Liver (tissue), 9 donors: ENCODE results near the gene TUBGCP4. TPM values are rescaled to one million over a fixed set of nuclear protein-coding genes. Genes with fewer than 3 reads are reported as not detected.

Experiments
- DNase-seq: peaks from one replicate; pipeline ENCODE4 v3.0.0-alpha.2; 2017; ENCODE audit warnings: low spot score
- H3K27ac ChIP-seq, 2 donors: one replicate each; pipeline ENCODE4 v1.7.0; 2013; ENCODE audit warnings: inconsistent platforms in 2 of 2, low read length in 2 of 2, control low read depth in 1 of 2, low read depth in 1 of 2, mild to moderate bottlenecking in 1 of 2
- H3K27me3 ChIP-seq, 4 donors: one replicate each; pipeline versions ENCODE4 v1.6.1 to v1.7.0; 2013; ENCODE audit warnings: low read length in 3 of 4, inconsistent platforms in 1 of 4, mild to moderate bottlenecking in 1 of 4, moderate library complexity in 1 of 4; ENCODE audit not compliant: control insufficient read depth in 4 of 4, insufficient read depth in 4 of 4
- H3K36me3 ChIP-seq, 4 donors: one replicate each; pipeline versions ENCODE4 v1.6.1 to v1.7.0; 2013; ENCODE audit warnings: low read length in 3 of 4, mild to moderate bottlenecking in 3 of 4, low read depth in 1 of 4, moderate library complexity in 1 of 4; ENCODE audit not compliant: control insufficient read depth in 4 of 4, insufficient read depth in 3 of 4
- H3K4me1 ChIP-seq, 4 donors: one replicate each; pipeline versions ENCODE4 v1.6.1 to v1.7.0; 2013; ENCODE audit warnings: low read length in 3 of 4, mild to moderate bottlenecking in 3 of 4, moderate library complexity in 1 of 4; ENCODE audit not compliant: control insufficient read depth in 4 of 4, insufficient read depth in 4 of 4
- H3K4me3 ChIP-seq, 3 donors: one replicate each; pipeline versions ENCODE4 v1.6.1 to v1.7.0; 2013; ENCODE audit warnings: low read length in 3 of 3, control low read depth in 1 of 3, low read depth in 1 of 3, mild to moderate bottlenecking in 1 of 3
- H3K9ac ChIP-seq, 2 donors: one replicate each; pipeline ENCODE4 v1.7.0; 2013; ENCODE audit warnings: low read length in 2 of 2, mild to moderate bottlenecking in 2 of 2, moderate library complexity in 2 of 2, control low read depth in 1 of 2, low read depth in 1 of 2
- H3K9me3 ChIP-seq, 4 donors: one replicate each; pipeline versions ENCODE4 v1.6.1 to v1.7.0; 2013; ENCODE audit warnings: low read length in 3 of 4; ENCODE audit not compliant: control insufficient read depth in 4 of 4
- ATF3 ChIP-seq: IDR thresholded peaks from 2 replicates; pipeline ENCODE4 v1.6.1; 2016; ENCODE audit warnings: antibody characterized with exemption
- EGR1 ChIP-seq, 2 donors: IDR thresholded peaks; 2 replicates each; pipeline ENCODE4 v1.6.1; 2016 to 2018; ENCODE audit warnings: antibody characterized with exemption in 2 of 2, low read depth in 2 of 2
- FOXA1 ChIP-seq: IDR thresholded peaks from 2 replicates; pipeline ENCODE4 v1.6.1; 2016; ENCODE audit warnings: antibody characterized with exemption
- FOXA2 ChIP-seq: IDR thresholded peaks from 2 replicates; pipeline ENCODE4 v1.6.1; 2016; ENCODE audit warnings: antibody characterized with exemption
- GABPA ChIP-seq, 2 donors: IDR thresholded peaks in 1 of 2; conservative IDR thresholded peaks in 1 of 2; 2 replicates each; pipeline ENCODE4 v1.6.1; 2016; ENCODE audit warnings: antibody characterized with exemption in 2 of 2, mild to moderate bottlenecking in 1 of 2, moderate library complexity in 1 of 2
- HNF4A ChIP-seq, 2 donors: conservative IDR thresholded peaks; 2 replicates each; pipeline ENCODE4 v1.6.1; 2016; ENCODE audit warnings: antibody characterized with exemption in 2 of 2, mild to moderate bottlenecking in 2 of 2
- HNF4G ChIP-seq: IDR thresholded peaks from 2 replicates; pipeline ENCODE4 v1.6.1; 2016; ENCODE audit warnings: antibody characterized with exemption
- JUND ChIP-seq, 2 donors: IDR thresholded peaks; 2 replicates each; pipeline ENCODE4 v1.6.1; 2016; ENCODE audit warnings: antibody characterized with exemption in 2 of 2
- MAX ChIP-seq: IDR thresholded peaks from 2 replicates; pipeline ENCODE4 v1.6.1; 2016; ENCODE audit warnings: antibody characterized with exemption
- NR2F2 ChIP-seq: IDR thresholded peaks from 2 replicates; pipeline ENCODE4 v1.6.1; 2016; ENCODE audit warnings: antibody characterized with exemption
- RAD21 ChIP-seq, 2 donors: IDR thresholded peaks; 2 replicates each; pipeline ENCODE4 v1.6.1; 2016; ENCODE audit warnings: antibody characterized with exemption in 2 of 2, mild to moderate bottlenecking in 2 of 2
- RXRA ChIP-seq, 2 donors: IDR thresholded peaks; 2 replicates each; pipeline ENCODE4 v1.6.1; 2017 to 2018; ENCODE audit warnings: antibody characterized with exemption in 2 of 2, mild to moderate bottlenecking in 1 of 2
- SP1 ChIP-seq: IDR thresholded peaks from 2 replicates; pipeline ENCODE4 v1.6.1; 2018; ENCODE audit warnings: antibody characterized with exemption, mild to moderate bottlenecking
- TAF1 ChIP-seq: conservative IDR thresholded peaks from 2 replicates; pipeline ENCODE4 v1.6.1; 2016; ENCODE audit warnings: antibody characterized with exemption, mild to moderate bottlenecking
- YY1 ChIP-seq: IDR thresholded peaks from 2 replicates; pipeline ENCODE4 v1.6.1; 2016; ENCODE audit warnings: antibody characterized with exemption, mild to moderate bottlenecking
- WGBS: extraction: QIAGEN DNeasy Blood & Tissue Kit; methylation state at CpG from one replicate; pipeline ENCODE4 v1.1.7; 2013; 5-methylcytosine and 5-hydroxymethylcytosine counted together
- polyA plus RNA-seq, 2 donors: library from polyadenylated mRNA; stranded (reverse) in 1 of 2; unstranded in 1 of 2; fragments of 200-250 nt in 1 of 2; fragments of >200 nt in 1 of 2; fragmentation: Nextera tagmentation in 1 of 2; extraction: Ambion mirVana in 1 of 2; gene quantifications; one replicate each; pipeline versions ENCODE4 v1.2.1 to v1.2.3, GENCODE V29; 2013 to 2015
- total RNA-seq, 2 donors: library from RNA; depleted of rRNA; stranded (reverse); fragments of >200 nt; gene quantifications; one replicate each; pipeline ENCODE4 v1.2.3, GENCODE V29; 2014
- TF ChIP-seq, protein P1 (sequence below): IDR thresholded peaks from 2 replicates; pipeline ENCODE4 v1.6.1; 2016; ENCODE audit warnings: antibody characterized with exemption, mild to moderate bottlenecking
- donor health status: healthy.
- donor health status: healthy.
- donor health status: healthy.
- donor health status: healthy.
- donor health status: healthy.

The TUBGCP4 gene
- total and polyA plus RNA-seq, 4 donors, result 4.6 to 20.5 (median 12.4) TPM

GRCh38 chr15:43406808-43407207, 35.9 kb downstream of the TUBGCP4 start:
- Histone ChIP-seq H3K9ac (no peak overlapping the region), H3K27me3 (no peaks in the 10 kb centered on the region), H3K27ac (no peak overlapping the region), H3K9me3 (no peaks in the 10 kb centered on the region), H3K4me1 (peaks cover 0 to 8% (median 6%) of the 10 kb centered on the region in 4 donors), H3K36me3 (peaks cover 4 to 69% (median 54%) of the 10 kb centered on the region in 4 donors), H3K4me3 (no peak overlapping the region)
- DNase-seq, result no peak
- no peak for TF ChIP-seq EGR1 (IDR thresholded peaks at IDR 0.05; ENCODE audit: low read depth in 2 of 2)
- TF ChIP-seq RAD21 (IDR thresholded peaks at IDR 0.05), result no peak
- TF ChIP-seq NR2F2, result no peak
- no peak for TF ChIP-seq ATF3
- 72% methylated on average over 2 of the region's 2 CpGs for WGBS

DNA sequence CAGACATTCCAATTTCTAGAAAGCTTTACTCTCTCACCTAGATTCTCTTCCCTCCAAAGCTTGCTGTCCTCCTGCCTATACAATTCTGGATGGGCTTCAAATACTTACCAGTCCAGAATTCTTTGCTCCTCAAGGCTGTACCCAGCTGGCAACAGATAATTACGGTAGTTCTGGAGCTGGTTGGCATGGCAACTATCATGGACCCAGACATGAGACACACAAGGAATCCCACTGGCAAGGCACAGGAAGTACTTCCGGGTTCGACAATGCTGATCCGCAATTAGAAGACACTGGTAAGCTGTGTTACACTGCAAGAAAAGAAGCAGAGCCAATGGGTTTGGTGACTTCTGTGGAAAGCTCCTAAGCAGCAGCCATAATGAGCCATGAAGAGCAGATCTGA, 37.9 kb downstream of the TUBGCP4 start:
- WGBS, result 78% methylated on average over 4 of the region's 4 CpGs
- H3K27ac ChIP-seq, result no peak overlapping the region

GRCh38 chr15:43410572-43411214, 39.8 kb downstream of the TUBGCP4 start:
- H3K4me1 ChIP-seq, result peaks cover 0 to 8% (median 6%) of the 10 kb centered on the region in 4 donors
- H3K27me3 ChIP-seq, result no peaks in the 10 kb centered on the region
- 95% methylated on average over 5 of the region's 5 CpGs for WGBS
- H3K4me3 ChIP-seq, result no peak overlapping the region
- H3K27ac ChIP-seq, result no peak overlapping the region
- H3K36me3 ChIP-seq, result peaks cover 0 to 50% (median 34%) of the 10 kb centered on the region in 4 donors
- no peaks in the 10 kb centered on the region for H3K9me3 ChIP-seq
- DNase-seq, result no peak
- no peak overlapping the region for H3K9ac ChIP-seq
- TF ChIP-seq FOXA2 (no peak), HNF4G (no peak), RXRA (IDR thresholded peaks at IDR 0.05) (no peak), NR2F2 (no peak), EGR1 (IDR thresholded peaks at IDR 0.05; ENCODE audit: low read depth in 2 of 2) (no peak), MAX (no peak), GABPA (IDR thresholded peaks at IDR 0.05 in 1 of 2, conservative IDR thresholded peaks at IDR 0.05 in 1 of 2) (no peak), HNF4A (conservative IDR thresholded peaks at IDR 0.05) (no peak), YY1 (no peak), FOXA1 (no peak), JUND (IDR thresholded peaks at IDR 0.05) (no peak), SP1 (no peak), ATF3 (no peak)
- TF ChIP-seq, protein P1, sequence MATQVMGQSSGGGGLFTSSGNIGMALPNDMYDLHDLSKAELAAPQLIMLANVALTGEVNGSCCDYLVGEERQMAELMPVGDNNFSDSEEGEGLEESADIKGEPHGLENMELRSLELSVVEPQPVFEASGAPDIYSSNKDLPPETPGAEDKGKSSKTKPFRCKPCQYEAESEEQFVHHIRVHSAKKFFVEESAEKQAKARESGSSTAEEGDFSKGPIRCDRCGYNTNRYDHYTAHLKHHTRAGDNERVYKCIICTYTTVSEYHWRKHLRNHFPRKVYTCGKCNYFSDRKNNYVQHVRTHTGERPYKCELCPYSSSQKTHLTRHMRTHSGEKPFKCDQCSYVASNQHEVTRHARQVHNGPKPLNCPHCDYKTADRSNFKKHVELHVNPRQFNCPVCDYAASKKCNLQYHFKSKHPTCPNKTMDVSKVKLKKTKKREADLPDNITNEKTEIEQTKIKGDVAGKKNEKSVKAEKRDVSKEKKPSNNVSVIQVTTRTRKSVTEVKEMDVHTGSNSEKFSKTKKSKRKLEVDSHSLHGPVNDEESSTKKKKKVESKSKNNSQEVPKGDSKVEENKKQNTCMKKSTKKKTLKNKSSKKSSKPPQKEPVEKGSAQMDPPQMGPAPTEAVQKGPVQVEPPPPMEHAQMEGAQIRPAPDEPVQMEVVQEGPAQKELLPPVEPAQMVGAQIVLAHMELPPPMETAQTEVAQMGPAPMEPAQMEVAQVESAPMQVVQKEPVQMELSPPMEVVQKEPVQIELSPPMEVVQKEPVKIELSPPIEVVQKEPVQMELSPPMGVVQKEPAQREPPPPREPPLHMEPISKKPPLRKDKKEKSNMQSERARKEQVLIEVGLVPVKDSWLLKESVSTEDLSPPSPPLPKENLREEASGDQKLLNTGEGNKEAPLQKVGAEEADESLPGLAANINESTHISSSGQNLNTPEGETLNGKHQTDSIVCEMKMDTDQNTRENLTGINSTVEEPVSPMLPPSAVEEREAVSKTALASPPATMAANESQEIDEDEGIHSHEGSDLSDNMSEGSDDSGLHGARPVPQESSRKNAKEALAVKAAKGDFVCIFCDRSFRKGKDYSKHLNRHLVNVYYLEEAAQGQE, result no peak

More for the DNA sequence above, 37.9 kb downstream of the TUBGCP4 start:
- Histone ChIP-seq H3K9ac (no peak overlapping the region), H3K36me3 (peaks cover 2 to 66% (median 46%) of the 10 kb centered on the region in 4 donors), H3K27me3 (no peaks in the 10 kb centered on the region), H3K4me1 (peaks cover 0 to 8% (median 6%) of the 10 kb centered on the region in 4 donors), H3K9me3 (no peaks in the 10 kb centered on the region), H3K4me3 (no peak overlapping the region)
- no peak for TF ChIP-seq NR2F2
- TF ChIP-seq ATF3, result no peak
- TF ChIP-seq RAD21 (IDR thresholded peaks at IDR 0.05), result no peak
- TF ChIP-seq EGR1 (IDR thresholded peaks at IDR 0.05; ENCODE audit: low read depth in 2 of 2), result no peak
- TF ChIP-seq FOXA2, result no peak
- no peak for TF ChIP-seq HNF4G
- TF ChIP-seq TAF1, result no peak
- TF ChIP-seq SP1, result no peak
- TF ChIP-seq, protein P1, result no peak
- DNase-seq, result no peak
